Measurements from ENCODE around the gene RNF130. TPM values are rescaled to one million over a fixed set of nuclear protein-coding genes. Genes with fewer than 3 reads are reported as not detected.

Gene RNF130
- total RNA-seq, 1 donor from 2014 or later: 70.8 TPM

GRCh38 chr5:180080486-180081280 lies 9.1 kb upstream of the RNF130 start:
- Mint-ChIP-seq H3K9me3 (ENCODE audit: unreplicated experiment) (no peaks in the 10 kb centered on the region), H3K4me3 (ENCODE audit: unreplicated experiment) (no peak overlapping the region), H3K27ac (ENCODE audit: unreplicated experiment) (no peak overlapping the region), H3K4me1 (ENCODE audit: unreplicated experiment) (no peaks in the 10 kb centered on the region), H3K36me3 (ENCODE audit: unreplicated experiment) (no peaks in the 10 kb centered on the region), H3K27me3 (ENCODE audit: unreplicated experiment) (peaks cover 25% of the 10 kb centered on the region)
- no peak for DNase-seq (ENCODE audit: extremely low spot score, unreplicated experiment)
- TF ChIP-seq, protein P1, sequence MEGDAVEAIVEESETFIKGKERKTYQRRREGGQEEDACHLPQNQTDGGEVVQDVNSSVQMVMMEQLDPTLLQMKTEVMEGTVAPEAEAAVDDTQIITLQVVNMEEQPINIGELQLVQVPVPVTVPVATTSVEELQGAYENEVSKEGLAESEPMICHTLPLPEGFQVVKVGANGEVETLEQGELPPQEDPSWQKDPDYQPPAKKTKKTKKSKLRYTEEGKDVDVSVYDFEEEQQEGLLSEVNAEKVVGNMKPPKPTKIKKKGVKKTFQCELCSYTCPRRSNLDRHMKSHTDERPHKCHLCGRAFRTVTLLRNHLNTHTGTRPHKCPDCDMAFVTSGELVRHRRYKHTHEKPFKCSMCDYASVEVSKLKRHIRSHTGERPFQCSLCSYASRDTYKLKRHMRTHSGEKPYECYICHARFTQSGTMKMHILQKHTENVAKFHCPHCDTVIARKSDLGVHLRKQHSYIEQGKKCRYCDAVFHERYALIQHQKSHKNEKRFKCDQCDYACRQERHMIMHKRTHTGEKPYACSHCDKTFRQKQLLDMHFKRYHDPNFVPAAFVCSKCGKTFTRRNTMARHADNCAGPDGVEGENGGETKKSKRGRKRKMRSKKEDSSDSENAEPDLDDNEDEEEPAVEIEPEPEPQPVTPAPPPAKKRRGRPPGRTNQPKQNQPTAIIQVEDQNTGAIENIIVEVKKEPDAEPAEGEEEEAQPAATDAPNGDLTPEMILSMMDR (IDR thresholded peaks at IDR 0.05): no peak

- Mint-ChIP-seq H3K36me3 (ENCODE audit: unreplicated experiment) (no peaks in the 10 kb centered on the region), H3K27ac (ENCODE audit: unreplicated experiment) (no peak overlapping the region)
Observed at GRCh38 chr5:180079702-180080466, 8.3 kb upstream of the RNF130 start.

GRCh38 chr5:180078348-180078747 lies 6.8 kb upstream of the RNF130 start:
- no peaks in the 10 kb centered on the region for H3K36me3 Mint-ChIP-seq (ENCODE audit: unreplicated experiment)
- DNase-seq (ENCODE audit: extremely low spot score, unreplicated experiment): no peak
- H3K9me3 Mint-ChIP-seq (ENCODE audit: unreplicated experiment): no peaks in the 10 kb centered on the region
- TF ChIP-seq, protein P1 (IDR thresholded peaks at IDR 0.05): no peak
- H3K4me1 Mint-ChIP-seq (ENCODE audit: unreplicated experiment): no peaks in the 10 kb centered on the region
- H3K27ac Mint-ChIP-seq (ENCODE audit: unreplicated experiment): no peak overlapping the region
- H3K4me3 Mint-ChIP-seq (ENCODE audit: unreplicated experiment): no peak overlapping the region
- H3K27me3 Mint-ChIP-seq (ENCODE audit: unreplicated experiment): peaks cover 19% of the 10 kb centered on the region

More at GRCh38 chr5:180079702-180080466, 8.3 kb upstream of the RNF130 start:
- no peaks in the 10 kb centered on the region for H3K9me3 Mint-ChIP-seq (ENCODE audit: unreplicated experiment)
- peaks cover 28% of the 10 kb centered on the region for H3K27me3 Mint-ChIP-seq (ENCODE audit: unreplicated experiment)
- DNase-seq (ENCODE audit: extremely low spot score, unreplicated experiment): no peak
- TF ChIP-seq, protein P1 (IDR thresholded peaks at IDR 0.05): no peak
- no peak overlapping the region for H3K4me3 Mint-ChIP-seq (ENCODE audit: unreplicated experiment)
- no peaks in the 10 kb centered on the region for H3K4me1 Mint-ChIP-seq (ENCODE audit: unreplicated experiment)

DNA sequence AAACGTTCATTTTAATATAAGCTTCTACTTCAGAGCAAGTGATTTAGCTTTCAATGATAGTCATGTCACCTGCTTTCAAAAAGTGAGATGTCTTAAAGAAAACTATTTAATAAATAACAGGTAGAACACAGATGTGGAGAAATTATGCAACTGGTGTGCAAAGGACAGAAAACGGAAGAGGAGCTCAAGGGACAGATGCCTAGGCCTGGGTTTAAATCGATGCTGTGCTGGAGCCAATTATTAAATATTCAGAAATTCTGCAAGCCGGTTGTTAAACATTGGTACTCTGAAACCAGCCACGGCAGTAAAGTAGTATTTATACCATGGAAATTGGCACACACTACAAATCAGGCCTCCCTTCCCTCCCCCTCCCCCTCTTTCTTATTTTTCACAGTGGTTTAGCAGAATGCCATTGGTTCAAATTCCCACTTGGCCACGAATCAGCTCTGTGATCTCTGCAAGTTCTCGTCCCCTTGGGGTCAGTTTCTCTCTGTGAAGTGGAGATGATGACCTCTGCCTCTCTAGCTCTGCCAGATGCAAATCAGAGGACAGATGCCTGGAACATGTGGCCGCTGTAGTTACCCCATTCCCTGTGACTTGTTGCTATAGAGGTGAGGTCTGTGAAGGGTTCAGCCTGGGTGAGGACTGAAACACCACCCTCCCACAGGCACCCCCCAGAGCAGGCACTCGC lies 6.2 kb upstream of the RNF130 start:
- peaks cover 18% of the 10 kb centered on the region for H3K27me3 Mint-ChIP-seq (ENCODE audit: unreplicated experiment)
- no peaks in the 10 kb centered on the region for H3K36me3 Mint-ChIP-seq (ENCODE audit: unreplicated experiment)
- no peak overlapping the region for H3K27ac Mint-ChIP-seq (ENCODE audit: unreplicated experiment)
- DNase-seq (ENCODE audit: extremely low spot score, unreplicated experiment): no peak
- H3K4me3 Mint-ChIP-seq (ENCODE audit: unreplicated experiment): no peak overlapping the region
- H3K9me3 Mint-ChIP-seq (ENCODE audit: unreplicated experiment): no peaks in the 10 kb centered on the region
- TF ChIP-seq, protein P1 (IDR thresholded peaks at IDR 0.05): no peak
- no peaks in the 10 kb centered on the region for H3K4me1 Mint-ChIP-seq (ENCODE audit: unreplicated experiment)

Data from osteocyte (in vitro differentiated cells).